Measurements from ENCODE around the gene SRMS.
A peak's percentile ranks its signal among the peaks of the same experiment; 100 is the strongest.

SRMS gene

DNA sequence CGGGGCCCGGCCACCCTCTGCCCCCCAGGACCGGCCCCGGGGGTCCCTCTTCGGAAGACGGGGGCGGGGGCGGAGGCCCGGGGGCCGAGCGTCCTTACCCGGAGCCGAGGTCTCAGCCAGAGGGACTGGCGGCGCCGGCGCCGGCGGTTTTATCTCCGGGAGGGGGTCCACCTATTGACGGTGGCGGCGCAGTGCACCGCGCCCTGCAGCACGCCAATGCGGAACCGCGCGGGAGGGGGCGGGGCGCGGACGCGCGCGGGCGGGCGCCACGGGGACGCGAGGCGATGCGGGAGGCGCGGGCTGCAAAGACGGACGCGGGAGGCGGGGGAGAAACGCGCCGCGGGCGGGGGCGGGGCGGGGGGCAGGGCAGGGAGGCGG lies 48.6 kb downstream of the SRMS start, which contains the start of gene EEF1A2:
TSS of gene EEF1A2 (minus strand) at position 124 of the 378 bp plus-strand sequence. CDS start 1,320 bp downstream, outside the sequence.
- DNase-seq, result no peak

DNA sequence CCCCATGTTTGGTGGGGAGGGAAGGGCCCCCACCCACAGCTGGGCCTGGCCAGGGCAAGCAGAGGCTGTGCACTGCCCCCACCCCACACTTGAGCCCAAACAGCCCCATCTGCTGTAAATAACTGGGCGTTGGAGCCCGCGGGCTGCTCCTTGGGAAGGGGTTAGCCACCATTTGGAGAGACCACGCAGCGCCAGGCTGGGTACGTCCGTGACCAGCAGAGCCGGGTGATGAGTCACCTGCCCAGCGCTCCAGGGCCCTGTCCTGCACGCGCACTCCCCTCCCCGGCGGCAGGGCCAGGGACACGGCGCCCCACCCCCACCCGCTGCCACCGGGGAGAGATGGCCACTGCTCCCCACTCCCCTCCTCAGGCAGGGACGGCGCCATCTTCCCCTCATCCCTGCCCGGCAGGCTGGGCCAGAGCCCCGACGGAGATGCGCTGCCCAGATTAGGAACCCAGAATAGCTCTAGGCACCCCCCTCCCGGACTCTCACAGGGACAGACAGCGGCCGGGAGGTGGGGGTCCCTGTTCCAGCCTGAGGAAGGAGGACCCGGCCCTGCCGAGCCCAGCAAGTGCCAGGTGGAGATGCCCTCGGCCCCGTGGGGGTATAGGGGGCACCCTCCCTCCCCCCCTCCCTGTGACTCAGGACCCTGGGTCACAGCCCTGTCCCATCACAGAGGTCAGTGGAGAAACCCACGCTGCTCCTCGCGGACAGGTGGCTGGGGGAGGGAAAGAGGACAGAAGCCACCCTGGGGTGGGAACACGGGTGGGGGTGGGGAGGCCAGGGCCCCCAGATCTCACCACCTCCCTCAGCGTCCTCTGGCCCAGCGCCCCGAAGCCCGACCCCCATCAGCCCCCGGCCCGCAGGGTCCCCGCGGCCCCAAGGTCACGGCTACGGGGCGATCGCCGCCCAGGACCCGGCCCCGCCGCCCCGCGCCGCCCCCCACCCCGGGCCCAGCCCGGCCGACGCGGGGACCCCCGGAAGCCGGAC lies 49.3 kb downstream of the SRMS start:
- DNase-seq, result no peak

DNA sequence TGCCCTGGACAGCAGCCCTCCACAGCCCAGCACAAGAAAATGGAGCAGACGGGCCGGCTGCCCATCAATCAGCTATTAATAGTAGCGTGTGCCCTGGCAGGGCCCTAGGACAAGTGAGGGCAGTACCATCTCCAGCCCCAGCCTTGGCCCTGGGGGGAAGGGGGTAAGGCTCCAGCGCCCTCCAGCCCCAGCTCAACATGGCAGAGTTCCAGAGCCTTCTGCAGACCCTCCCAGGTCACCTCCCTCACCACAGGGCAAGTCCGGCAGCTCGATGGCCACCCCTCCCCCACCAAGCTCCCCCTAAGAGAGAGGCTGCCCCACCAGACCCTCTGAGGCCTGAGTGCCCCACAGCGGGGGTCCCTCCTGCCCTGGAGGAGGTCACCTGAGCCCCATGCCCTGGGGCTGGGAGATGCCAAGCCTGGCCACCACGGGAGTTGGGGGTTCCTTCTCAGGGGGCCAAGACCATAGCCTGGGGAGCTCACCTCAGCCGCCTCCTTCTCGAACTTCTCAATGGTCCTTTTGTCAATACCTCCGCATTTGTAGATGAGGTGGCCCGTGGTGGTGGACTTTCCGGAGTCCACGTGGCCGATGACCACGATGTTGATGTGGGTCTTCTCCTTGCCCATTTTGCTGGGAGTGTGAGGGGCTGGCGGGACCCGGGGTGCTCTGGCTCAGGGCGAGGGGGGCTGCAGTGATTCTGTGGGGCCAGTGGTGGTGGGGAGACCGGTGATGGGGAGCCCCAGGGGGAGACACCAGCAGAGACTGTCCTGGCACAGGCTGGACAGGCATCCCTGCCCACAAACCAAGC lies 50.2 kb downstream of the SRMS start:
- no peak for DNase-seq

DNA sequence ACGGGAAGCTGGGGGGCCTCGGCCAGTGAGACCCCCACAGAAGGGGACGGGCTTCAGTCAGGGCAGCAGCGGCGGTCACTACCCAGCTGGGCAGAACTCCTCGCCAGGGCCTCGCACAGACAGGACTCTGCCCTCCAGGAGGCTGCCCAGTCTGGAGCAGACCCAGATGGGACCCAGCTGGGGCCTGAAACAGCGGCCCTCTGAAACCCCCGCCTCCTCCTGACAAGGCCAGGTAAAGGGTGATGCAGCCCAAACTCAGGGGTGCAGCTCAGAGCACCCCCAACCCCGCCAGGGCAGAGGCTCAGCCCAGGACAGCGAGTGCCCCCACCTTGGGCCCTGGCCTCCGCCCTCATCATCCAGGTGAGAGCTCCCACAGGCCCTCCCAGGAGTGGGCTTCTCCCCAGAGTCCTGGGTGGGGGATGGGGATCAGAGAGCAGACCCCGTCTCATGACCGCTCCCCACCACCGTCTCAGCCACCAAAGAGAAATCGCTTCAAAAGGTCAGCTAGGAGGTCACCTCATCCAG lies 50.9 kb downstream of the SRMS start:
- no peak for DNase-seq

DNA sequence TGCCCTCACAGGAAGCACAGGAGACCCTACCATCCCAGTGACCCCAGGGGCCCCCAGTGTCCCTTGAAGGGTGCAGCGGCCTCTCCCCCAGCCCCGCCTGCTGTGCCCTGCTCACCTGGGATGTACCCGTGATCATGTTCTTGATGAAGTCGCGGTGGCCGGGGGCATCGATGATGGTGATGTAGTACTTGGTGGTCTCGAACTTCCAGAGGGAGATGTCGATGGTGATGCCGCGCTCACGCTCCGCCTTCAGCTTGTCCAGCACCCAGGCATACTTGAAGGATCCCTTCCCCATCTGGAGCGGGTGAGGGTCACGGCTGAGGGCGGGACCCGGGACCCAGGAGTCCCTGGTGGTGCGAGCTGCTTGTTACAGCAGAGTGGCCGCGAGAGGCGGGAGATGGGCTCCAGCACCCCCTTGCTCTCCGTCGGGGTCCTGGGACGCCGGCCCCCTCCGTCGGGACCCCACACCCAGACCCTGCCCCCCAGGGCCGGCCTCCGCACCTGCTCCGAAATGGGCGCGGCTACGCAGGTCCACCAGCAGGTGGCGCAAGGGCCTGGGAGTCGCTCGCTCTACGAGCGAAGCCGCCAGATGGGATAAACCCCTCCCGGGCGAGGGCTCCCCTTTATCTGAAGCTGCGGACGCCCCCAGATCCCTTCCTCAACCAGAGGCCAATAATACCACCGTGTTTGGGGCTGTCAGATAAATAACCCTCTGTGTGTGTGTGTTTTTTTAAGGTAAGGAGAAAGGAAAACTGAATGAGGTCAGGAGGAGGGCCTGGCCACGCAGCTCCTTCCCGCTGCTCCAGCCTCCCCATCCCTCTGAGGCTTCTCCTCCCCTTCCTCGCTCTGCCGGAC lies 51.6 kb downstream of the SRMS start:
- peak; percentile 78 to 85 for DNase-seq

DNA sequence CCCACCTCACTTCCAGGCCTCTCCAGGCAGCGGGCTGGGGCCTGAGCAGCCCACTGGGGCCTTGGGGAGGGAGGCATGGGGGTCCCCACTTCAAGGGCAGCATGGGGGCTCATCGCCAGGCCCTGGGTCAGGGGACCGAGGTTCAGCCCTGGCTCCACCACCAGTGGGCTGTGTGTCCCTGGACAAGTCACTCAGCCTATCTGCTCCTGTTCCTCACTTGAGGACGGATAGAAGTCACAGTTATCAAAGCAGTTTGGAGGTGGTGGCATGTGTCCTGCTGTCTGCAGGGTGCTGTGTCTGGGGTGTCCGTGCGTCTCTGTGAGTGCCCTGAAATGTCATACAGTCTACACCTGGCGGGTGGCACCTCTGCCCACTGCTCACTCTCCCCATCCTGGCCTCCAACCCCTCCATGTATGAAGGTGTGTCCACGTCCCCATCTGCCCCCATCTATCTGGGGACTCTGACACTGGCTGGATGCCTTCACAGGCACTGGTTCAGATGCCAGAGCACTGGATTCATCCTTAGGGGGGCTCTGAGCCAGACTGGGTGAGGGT lies 52.3 kb downstream of the SRMS start:
- no peak for DNase-seq

DNA sequence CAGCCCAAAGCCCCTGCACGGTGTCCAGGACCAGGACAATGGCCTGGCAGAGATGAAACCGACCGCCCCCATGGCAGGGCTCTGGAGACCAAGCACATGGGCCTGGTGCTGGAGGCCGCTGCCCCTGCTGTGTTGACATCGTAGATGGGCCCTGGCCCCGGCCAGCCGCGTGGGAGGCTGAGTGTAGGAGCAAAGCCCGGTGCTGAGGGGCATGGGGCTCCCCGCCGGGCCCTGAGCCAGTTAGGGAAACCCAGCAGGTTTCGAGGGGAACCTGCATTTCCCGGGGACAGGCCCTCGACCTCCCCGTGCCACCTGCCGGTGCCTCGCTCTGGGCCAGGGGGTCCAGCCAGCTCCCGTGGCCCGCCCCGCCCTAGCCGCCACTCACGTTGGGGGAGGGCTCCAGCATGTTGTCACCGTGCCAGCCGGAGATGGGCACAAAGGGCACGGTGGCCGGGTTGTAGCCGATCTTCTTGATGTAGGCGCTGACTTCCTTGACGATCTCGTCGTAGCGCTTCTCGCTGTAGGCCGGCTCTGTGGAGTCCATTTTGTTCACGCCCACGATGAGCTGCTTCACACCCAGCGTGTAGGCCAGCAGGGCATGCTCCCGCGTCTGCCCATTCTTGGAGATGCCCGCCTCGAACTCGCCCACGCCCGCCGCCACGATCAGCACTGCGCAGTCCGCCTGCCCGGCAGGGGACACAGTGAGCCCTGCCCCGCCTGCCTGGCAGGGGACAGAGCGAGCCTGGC lies 53.0 kb downstream of the SRMS start:
- no peak for DNase-seq

DNA sequence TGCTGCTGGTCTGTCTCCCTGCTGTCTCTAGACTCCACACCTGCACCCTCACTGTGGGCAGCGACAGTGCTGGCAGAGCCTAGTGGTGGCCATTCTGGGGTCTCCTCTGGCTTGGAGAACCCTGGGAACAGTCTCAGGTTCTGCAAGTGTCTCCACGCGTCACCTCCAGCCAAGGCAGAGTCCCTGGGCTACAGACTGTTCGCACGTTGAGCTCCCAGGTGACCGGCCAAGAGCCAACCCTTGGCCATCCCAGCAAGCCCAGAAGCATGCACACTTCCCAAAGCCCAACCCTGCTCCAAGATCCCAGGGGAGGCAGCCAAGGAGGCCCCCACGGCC lies 53.5 kb downstream of the SRMS start:
- DNase-seq, result no peak

DNA sequence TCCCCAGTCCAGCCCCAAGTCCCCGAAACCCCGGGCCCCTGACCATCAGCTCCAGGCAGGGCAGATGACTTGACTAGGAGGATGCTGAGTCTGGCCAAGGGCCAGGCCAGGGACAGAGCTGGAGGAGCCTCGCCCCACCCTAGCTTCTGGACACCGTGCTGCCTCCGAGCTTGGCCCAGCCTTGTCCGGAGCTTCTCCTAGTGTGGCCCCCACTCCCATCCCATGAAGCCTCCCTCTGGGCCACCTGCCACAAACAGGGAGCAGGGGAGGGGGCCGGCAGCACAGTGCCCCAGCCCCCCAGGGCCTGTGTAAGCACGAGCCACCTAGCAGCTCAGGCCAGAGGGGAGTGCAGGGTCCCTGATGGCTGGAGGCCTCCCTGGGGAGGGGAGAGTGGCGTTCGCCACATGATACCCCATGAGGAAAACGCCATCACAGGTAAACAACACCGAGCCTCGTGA lies 54.0 kb downstream of the SRMS start:
- DNase-seq, result no peak

DNA sequence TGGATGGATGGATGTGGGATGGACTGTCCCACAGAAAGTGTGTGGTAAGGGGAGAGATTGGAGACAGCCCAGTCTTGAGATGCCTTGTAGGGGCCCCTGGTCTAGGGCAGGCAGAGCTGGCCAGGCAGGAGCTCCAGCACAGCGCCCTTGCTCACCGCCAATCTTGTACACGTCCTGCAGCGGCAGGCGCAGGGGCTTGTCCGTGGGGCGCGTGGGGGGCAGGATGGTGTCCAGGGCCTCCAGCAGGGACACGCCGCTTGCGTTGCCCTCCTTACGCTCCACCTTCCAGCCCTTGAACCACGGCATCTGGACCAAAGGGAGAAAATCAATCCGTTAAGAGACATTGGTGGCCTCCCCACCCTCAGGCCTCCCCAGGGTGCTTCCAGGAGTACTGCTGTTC lies 54.6 kb downstream of the SRMS start:
- DNase-seq, result no peak

DNA sequence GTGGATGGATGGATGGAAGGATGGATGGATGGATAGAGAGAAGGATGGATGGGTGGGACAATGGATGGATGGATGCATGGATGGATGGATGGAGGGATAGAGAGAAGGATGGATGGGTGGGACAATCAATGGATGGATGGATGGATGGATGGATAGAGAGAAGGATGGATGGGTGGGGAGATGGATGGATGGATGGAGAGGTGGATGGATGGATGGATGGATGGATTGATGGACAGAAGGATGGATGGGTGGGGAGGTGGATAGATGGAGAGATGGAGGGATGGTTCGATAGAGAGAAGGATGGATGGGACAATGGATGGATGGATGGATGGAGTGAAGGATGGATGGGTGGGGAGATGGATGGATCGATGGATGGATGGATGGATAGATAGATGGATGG lies 55.0 kb downstream of the SRMS start:
- no peak for DNase-seq

DNA sequence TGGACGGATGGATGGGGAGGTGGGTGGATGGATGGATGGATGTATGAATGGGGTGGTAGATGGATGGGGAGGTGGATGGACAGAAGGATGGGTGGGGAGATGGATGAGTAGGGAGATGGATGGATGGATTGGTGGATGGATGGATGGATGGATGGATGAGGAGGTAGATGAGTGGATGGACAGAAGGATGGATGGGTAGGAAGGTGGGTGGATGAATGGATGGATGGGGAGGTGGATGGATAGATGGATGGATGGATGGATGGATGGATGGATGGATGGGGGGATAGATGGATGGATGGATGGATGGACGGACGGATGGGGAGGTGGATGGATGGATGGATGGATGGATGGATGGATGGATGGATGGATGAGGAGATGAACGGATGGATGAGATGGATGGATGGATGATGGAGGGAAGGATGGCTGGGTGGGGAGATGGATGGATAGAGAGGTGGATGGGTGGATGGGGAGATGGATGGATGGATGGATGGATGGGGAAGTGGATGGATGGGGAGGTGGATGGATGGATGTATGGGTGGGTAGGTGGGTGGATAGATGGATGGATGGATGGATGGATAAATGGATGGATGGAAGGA lies 55.8 kb downstream of the SRMS start:
- no peak for DNase-seq

DNA sequence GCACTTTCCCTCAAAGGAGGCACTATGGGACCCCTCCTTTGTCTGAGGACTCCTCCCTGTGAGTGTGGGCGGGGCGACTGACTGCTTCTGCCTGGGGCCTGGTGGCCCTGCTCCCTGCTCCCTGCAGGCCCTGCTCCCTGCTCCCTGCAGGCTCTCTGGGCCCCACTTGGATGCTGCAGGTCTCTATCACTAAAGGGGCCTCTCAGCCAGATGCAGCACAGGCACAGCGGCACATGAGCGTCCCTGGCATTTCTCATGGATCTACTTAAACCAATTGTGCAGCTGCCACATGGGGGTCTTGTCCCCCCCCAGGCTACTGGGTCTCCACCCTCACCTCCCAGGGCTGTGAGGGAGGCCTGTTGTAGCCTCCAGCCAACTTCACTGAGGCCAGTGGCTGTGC lies 56.5 kb downstream of the SRMS start:
- no peak for DNase-seq

All from stimulated activated CD4-positive, alpha-beta T cell treated with anti-CD3 and anti-CD28 coated beads, Interleukin-2, amount 100 ng/mL, for 48 hours (primary cell).